GM19239 (cell line): ENCODE results near the gene HIPK3.
"Not testable (repeated sequence)": the region's sequence is repeated elsewhere in the genome, so short reads cannot be mapped to it uniquely, and the experiment has no call there.

Source experiments
- DNase-seq: peaks from one replicate; pipeline ENCODE4 v3.0.0; 2011; ENCODE audit warnings: low spot score; ENCODE audit not compliant: insufficient read length
- FAIRE-seq: peaks from 2 replicates; lab custom pipeline; 2011; peaks lifted over from hg19 to GRCh38; lab: Jason Lieb, UNC

HIPK3 gene

DNA sequence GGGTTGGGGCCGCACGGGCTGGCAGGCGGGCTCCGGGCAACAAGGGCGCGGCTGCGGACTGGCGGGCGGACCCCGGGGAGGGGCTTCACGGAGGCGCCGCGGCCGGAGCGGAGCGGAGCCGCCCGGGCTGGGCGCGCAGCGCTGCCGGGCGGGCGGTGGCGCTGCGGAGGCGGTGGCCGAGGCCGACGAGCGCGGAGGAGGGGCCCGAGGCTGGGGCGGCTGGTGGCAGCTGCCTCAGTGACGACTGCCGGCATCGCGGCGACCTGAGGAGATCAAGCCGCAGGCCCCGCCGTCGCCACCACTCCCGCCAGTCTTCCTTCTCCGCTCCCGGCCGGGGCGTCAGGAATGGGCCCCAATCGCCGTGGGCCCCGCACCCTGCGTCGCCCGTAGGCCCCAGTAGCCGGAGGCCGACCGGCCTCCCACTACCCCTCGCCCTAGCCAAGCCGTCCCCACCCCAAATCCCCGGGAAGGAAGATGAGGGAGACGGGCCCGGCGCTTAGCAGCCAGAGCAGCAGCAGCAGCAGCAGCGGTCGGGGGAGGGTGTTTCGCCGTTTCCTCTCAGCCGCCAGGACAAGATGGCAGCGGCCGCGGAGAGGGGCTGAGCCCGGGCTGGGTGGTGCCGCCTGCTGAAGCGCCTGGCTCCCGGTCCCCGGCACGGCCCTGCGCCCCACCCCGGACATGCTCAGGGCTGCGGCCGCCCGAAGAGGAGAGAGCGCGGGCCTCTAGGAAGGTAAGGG, at the start of gene HIPK3:
Gene HIPK3 (plus strand): TSS at position 222 of the 737 bp plus-strand sequence.
- DNase-seq (peak; percentile 75), FAIRE-seq (no peak)

GRCh38 chr11:33207408-33207985, 49.7 kb upstream of the HIPK3 start:
- DNase-seq (no peak), FAIRE-seq (no peak)

GRCh38 chr11:33208150-33208549, 49.0 kb upstream of the HIPK3 start:
- FAIRE-seq: no peak
- no peak for DNase-seq

DNA sequence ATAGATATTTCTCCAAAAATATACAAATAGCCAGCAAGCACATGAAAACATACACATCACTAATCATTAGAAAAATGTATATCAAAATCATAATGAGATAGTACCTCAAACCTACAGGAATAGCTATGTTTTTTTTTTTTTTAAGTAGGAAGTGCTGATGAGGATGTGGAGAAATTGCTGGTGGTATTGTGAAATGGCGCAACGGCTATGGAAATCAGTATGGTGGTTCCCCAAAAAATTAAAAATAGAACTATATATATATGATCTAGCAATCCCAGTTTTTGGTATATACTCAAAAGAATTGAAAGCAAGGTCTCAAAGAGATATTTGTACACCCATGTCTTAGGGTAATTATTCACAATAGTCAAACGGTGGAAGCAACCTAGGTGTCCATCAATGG, 46.0 kb upstream of the HIPK3 start:
- FAIRE-seq (no peak), DNase-seq (no peak)

DNA sequence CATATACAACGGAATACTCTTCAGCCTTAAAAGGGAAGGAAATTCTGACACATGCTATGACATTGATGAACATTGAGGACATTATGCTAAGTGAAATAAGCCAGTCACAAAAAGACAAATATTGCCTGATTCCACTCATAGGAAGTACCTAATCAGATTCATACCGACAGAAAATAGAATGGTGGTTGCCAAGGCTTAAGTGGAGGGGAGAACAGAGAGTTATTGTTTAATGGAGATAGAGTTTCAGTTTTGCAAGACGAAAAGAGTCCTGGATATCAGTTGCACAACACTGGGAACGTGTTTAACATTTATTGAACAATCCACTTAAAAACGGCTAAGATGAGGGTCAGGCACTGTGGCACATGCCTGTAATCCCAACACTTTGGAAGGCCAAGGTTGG, 45.6 kb upstream of the HIPK3 start:
- no peak for DNase-seq

GRCh38 chr11:33214187-33214586, 43.0 kb upstream of the HIPK3 start:
- DNase-seq (no peak), FAIRE-seq (no peak)

More for the DNA sequence above, 45.6 kb upstream of the HIPK3 start:
- FAIRE-seq: no peak

DNA sequence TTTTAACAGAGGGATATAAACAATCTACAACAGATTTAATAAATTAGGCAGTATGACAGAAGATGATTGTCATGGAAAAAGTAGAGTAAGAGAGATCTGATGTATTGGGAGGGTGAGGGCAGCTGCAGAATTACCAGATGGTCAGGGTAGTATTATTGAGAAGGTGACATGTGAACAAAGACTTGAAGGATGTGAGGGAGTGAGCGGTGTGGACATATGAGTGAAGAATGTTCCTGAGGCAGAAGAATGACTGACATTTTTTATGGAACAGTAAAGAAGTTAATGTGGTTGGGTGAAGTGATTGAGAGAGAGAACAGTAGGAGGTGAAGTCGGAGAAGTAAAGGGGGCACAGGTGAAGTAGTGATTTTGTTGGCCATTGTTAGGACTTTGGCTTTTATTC, 42.4 kb upstream of the HIPK3 start:
- no peak for FAIRE-seq
- no peak for DNase-seq

DNA sequence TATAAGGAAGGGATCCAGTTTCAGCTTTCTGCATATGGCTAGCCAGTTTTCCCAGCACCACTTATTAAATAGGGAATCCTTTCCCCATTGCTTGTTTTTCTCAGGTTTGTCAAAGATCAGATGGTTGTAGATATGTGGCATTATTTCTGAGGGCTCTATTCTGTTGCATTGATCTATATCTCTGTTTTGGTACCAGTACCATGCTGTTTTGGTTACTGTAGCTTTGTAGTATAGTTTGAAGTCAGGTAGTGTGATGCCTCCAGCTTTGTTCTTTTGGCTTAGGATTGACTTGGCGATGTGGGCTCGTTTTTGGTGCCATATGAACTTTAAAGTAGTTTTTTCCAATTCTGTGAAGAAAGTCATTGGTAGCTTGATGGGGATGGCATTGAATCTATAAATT, 40.5 kb upstream of the HIPK3 start:
- DNase-seq, FAIRE-seq: not testable (repeated sequence)

DNA sequence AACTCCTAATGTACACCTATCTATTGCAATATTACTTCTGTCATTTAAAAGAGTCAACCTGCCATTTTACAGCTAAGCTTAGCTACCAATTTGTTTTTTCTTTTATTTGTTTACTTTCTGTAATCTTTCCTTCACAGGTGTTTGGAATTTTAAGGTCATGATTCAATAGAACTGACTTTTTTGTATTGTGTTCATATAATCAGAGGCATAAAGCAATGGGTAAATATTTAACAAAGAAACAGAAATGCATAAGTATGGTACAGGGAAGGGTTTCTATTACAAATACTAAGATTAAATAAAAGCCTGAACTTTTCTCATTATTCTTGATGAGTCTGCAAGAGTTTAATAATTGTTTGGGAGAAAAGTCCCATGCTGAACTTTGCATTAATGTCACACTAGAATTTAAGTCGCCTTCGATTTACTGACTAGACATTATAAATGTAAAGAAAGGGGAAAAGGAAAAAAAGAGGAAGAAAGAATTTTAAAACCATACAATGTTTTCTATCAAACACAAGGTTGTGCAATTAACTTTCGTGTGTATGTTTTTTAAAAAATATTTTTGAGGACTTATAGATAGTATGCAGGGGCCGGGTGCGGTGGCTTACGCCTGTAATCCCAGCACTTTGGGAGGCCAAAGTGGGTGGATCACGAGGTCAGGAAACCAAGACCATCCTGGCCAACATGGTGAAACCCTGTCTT, 35.0 kb upstream of the HIPK3 start:
- FAIRE-seq (no peak), DNase-seq (no peak)

- FAIRE-seq (no peak), DNase-seq (no peak)
Observed at GRCh38 chr11:33225371-33225770, 31.8 kb upstream of the HIPK3 start.

- no peak for DNase-seq
- no peak for FAIRE-seq
Observed at GRCh38 chr11:33227578-33228261, 29.5 kb upstream of the HIPK3 start.

GRCh38 chr11:33234397-33235190, 22.6 kb upstream of the HIPK3 start:
- FAIRE-seq (no peak), DNase-seq (no peak)

DNA sequence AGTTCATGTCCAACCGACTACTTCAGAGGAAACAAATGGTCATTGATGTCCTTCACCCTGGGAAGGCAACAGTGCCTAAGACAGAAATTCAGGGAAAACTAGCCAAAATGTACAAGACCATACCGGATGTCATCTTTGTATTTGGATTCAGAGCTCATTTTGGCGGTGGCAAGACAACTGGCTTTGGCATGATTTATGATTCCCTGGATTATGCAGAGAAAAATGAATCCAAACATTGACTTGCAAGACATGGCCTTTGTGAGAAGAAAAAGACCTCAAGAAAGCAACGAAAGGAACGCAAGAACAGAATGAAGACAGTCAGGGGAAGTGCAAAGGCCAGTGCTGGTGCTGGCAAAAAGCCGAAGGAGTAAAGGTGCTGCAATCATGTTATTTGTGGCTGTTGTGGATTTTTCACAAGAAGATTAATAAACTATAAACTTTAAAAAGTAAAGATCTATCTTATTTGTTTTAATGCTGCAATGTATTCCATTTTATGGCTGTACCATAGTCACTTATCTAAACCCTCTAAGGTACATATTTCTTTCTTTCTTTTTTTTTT, 20.1 kb upstream of the HIPK3 start:
- no peak for DNase-seq
- FAIRE-seq: no peak

- no peak for DNase-seq
- no peak for FAIRE-seq
Observed at GRCh38 chr11:33242575-33242974, 14.6 kb upstream of the HIPK3 start.

- DNase-seq, FAIRE-seq: not testable (repeated sequence)
Observed at GRCh38 chr11:33243654-33244053, 13.5 kb upstream of the HIPK3 start.

- FAIRE-seq (no peak), DNase-seq (no peak)
Observed at GRCh38 chr11:33248416-33248971, 8.7 kb upstream of the HIPK3 start.

DNA sequence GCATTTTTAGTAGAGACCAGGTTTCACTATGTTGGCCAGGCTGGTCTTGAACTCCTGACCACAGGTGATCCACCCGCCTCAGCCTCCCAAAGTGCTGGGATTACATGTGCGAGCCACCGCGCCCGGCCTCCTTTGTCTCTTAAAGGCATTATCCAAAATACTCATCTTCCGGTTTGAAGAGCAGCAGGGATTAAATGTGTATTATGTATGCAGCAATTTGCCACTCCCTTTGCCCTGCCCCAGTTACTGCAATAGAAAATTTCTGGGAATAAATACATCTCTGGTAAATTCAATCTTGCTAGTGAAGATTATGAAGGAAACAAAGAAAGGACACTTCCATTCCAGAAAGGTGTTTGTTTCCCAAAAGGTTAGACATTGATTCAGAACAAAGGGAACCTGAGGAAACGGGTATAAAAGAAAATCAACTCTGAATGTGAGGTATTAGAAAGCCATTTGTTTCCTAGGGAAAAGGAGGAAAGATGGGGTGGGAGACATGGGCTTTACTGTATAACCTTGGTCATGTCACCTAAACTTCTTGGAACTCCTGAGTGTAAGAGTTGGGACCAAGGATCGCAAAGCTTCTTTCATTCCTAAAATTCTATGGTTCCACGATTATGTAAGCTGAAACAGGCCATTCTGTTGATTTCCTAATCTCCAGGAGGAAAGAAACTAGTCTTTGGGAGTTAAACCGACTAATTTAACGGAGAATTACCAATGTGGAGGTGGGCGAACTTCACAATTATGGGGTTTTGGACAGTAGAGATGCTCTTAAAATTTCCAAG, 959 bp upstream of the HIPK3 start:
- FAIRE-seq (peak; percentile 21), DNase-seq (no peak)

DNA sequence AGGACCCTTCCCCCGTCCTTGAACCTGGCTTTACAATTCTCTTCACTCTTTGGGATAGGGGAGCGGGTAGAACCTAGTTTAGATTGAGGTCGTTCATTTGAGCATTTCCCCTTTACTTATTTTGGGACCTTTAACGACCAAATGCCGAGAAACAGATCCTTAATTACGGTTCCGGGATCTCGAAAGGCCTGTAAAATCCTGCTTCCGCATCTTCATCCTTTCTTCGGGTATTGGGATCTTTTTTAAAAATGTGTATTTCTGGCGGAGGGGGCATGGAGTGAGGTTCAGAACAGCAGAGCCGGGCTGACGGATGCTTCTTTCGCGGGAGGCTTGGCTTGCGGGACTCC, 395 bp upstream of the HIPK3 start:
- no peak for DNase-seq
- FAIRE-seq: peak; percentile 55
